Measurements from ENCODE around the gene BTNL3.
"Not testable (repeated sequence)": the region's sequence is repeated elsewhere in the genome, so short reads cannot be mapped to it uniquely, and the experiment has no call there.

Gene BTNL3

GRCh38 chr5:181044662-181045305 is 56.1 kb downstream of the BTNL3 start:
- H3K79me2 ChIP-seq (ENCODE audit: control insufficient read depth, low read length) = no peaks in the 10 kb centered on the region; the same call in 1 of the 2 replicates
- H3K4me2 ChIP-seq (ENCODE audit: low read length) = peak overlapping the region; percentile 80
- peaks cover 8% of the 10 kb centered on the region for H3K27me3 ChIP-seq (ENCODE audit: control insufficient read depth, low read length)
- H3K9me3 ChIP-seq (ENCODE audit: control insufficient read depth, insufficient read depth, low read length) = no peaks in the 10 kb centered on the region
- H3K4me1 ChIP-seq (ENCODE audit: control insufficient read depth, low read length) = peaks cover 58% of the 10 kb centered on the region
- H3K36me3 ChIP-seq (ENCODE audit: control insufficient read depth, low read length) = peaks cover under 1% of the 10 kb centered on the region; the same call in 1 of the 2 replicates
- peak overlapping the region; percentile 60 for H3K4me3 ChIP-seq (ENCODE audit: low read length)
- no peak for TF ChIP-seq CTCF (IDR thresholded peaks at IDR 0.05; ENCODE audit: low read depth, low read length, poor library complexity, severe bottlenecking)
- no peak for TF ChIP-seq EZH2phosphoT487 (IDR thresholded peaks at IDR 0.05; ENCODE audit: borderline replicate concordance, low read length)
- H4K20me1 ChIP-seq (ENCODE audit: control insufficient read depth, insufficient read depth, low read depth, low read length) = no peaks in the 10 kb centered on the region
- peaks cover 8% of the 10 kb centered on the region; the same call in 1 of the 2 replicates for H3F3A ChIP-seq (ENCODE audit: control insufficient read depth, insufficient read depth)
- no peaks in the 10 kb centered on the region for H3K9me2 ChIP-seq (replicated peaks; ENCODE audit: control insufficient read depth, low read length)
- H3K27ac ChIP-seq (ENCODE audit: low read depth, low read length) = peak overlapping the region; percentile 60

GRCh38 chr5:181045316-181045715 is 56.7 kb downstream of the BTNL3 start:
- peak overlapping the region; percentile 60 for H3K27ac ChIP-seq (ENCODE audit: low read depth, low read length)
- H3K36me3 ChIP-seq (ENCODE audit: control insufficient read depth, low read length) = peaks cover 5% of the 10 kb centered on the region
- H3K27me3 ChIP-seq (ENCODE audit: control insufficient read depth, low read length) = peaks cover 8% of the 10 kb centered on the region
- no peaks in the 10 kb centered on the region for H3K9me3 ChIP-seq (ENCODE audit: control insufficient read depth, insufficient read depth, low read length)
- TF ChIP-seq CTCF (IDR thresholded peaks at IDR 0.05; ENCODE audit: low read depth, low read length, poor library complexity, severe bottlenecking) (peak; percentile 65), EZH2phosphoT487 (IDR thresholded peaks at IDR 0.05; ENCODE audit: borderline replicate concordance, low read length) (no peak)
- peaks cover 64% of the 10 kb centered on the region for H3K4me1 ChIP-seq (ENCODE audit: control insufficient read depth, low read length)
- peaks cover 4% of the 10 kb centered on the region; the same call in 1 of the 2 replicates for H3K79me2 ChIP-seq (ENCODE audit: control insufficient read depth, low read length)
- peaks cover 8% of the 10 kb centered on the region; the same call in 1 of the 2 replicates for H3F3A ChIP-seq (ENCODE audit: control insufficient read depth, insufficient read depth)
- H3K9me2 ChIP-seq (replicated peaks; ENCODE audit: control insufficient read depth, low read length) = no peaks in the 10 kb centered on the region
- H3K4me3 ChIP-seq (ENCODE audit: low read length) = peak overlapping the region; percentile 60
- H4K20me1 ChIP-seq (ENCODE audit: control insufficient read depth, insufficient read depth, low read depth, low read length) = no peaks in the 10 kb centered on the region
- H3K4me2 ChIP-seq (ENCODE audit: low read length) = peak overlapping the region; percentile 80

- H3K27me3 ChIP-seq (ENCODE audit: control insufficient read depth, low read length); H3K36me3 ChIP-seq (ENCODE audit: control insufficient read depth, low read length); H3K79me2 ChIP-seq (ENCODE audit: control insufficient read depth, low read length); H4K20me1 ChIP-seq (ENCODE audit: control insufficient read depth, insufficient read depth, low read depth, low read length); H3K9me2 ChIP-seq (replicated peaks; ENCODE audit: control insufficient read depth, low read length); H3K9me3 ChIP-seq (ENCODE audit: control insufficient read depth, insufficient read depth, low read length): not testable (repeated sequence)
- H3F3A ChIP-seq (ENCODE audit: control insufficient read depth, insufficient read depth) = peaks cover 11% of the 10 kb centered on the region
- peaks cover 69% of the 10 kb centered on the region for H3K4me1 ChIP-seq (ENCODE audit: control insufficient read depth, low read length)
- peak overlapping the region; percentile 60 for H3K27ac ChIP-seq (ENCODE audit: low read depth, low read length)
- H3K4me2 ChIP-seq (ENCODE audit: low read length) = peak overlapping the region; percentile 80
- H3K4me3 ChIP-seq (ENCODE audit: low read length) = peak overlapping the region; percentile 60
Measured at GRCh38 chr5:181045857-181046256, 57.2 kb downstream of the BTNL3 start.

GRCh38 chr5:181047288-181047687 is 58.6 kb downstream of the BTNL3 start:
- no peaks in the 10 kb centered on the region for H4K20me1 ChIP-seq (ENCODE audit: control insufficient read depth, insufficient read depth, low read depth, low read length)
- H3K4me3 ChIP-seq (ENCODE audit: low read length) = peak overlapping the region; percentile 39
- TF ChIP-seq CTCF (IDR thresholded peaks at IDR 0.05; ENCODE audit: low read depth, low read length, poor library complexity, severe bottlenecking) (no peak), EZH2phosphoT487 (IDR thresholded peaks at IDR 0.05; ENCODE audit: borderline replicate concordance, low read length) (no peak)
- H3K9me2 ChIP-seq (replicated peaks; ENCODE audit: control insufficient read depth, low read length) = no peaks in the 10 kb centered on the region
- peaks cover 81% of the 10 kb centered on the region for H3K4me1 ChIP-seq (ENCODE audit: control insufficient read depth, low read length)
- H3K9me3 ChIP-seq (ENCODE audit: control insufficient read depth, insufficient read depth, low read length) = no peaks in the 10 kb centered on the region
- peaks cover 8% of the 10 kb centered on the region for H3K36me3 ChIP-seq (ENCODE audit: control insufficient read depth, low read length)
- peaks cover 21% of the 10 kb centered on the region for H3F3A ChIP-seq (ENCODE audit: control insufficient read depth, insufficient read depth)
- H3K27ac ChIP-seq (ENCODE audit: low read depth, low read length) = peak overlapping the region; percentile 10; the same call in 1 of the 2 replicates
- H3K79me2 ChIP-seq (ENCODE audit: control insufficient read depth, low read length) = peaks cover 7% of the 10 kb centered on the region; the same call in 1 of the 2 replicates
- H3K27me3 ChIP-seq (ENCODE audit: control insufficient read depth, low read length) = peaks cover 2% of the 10 kb centered on the region
- peak overlapping the region; percentile 52 for H3K4me2 ChIP-seq (ENCODE audit: low read length)

All from DOHH2 (cell line).